Measurements from ENCODE around the gene LRRC71. TPM values are rescaled to one million over a fixed set of nuclear protein-coding genes. Genes with fewer than 3 reads are reported as not detected.
A peak's percentile ranks its signal among the peaks of the same experiment; 100 is the strongest.

LRRC71 gene
- total and polyA plus RNA-seq, 10 of the 15 experiments (the other 5 are each of a cell fraction or from before 2014, with no cell fraction given), result not detected

DNA sequence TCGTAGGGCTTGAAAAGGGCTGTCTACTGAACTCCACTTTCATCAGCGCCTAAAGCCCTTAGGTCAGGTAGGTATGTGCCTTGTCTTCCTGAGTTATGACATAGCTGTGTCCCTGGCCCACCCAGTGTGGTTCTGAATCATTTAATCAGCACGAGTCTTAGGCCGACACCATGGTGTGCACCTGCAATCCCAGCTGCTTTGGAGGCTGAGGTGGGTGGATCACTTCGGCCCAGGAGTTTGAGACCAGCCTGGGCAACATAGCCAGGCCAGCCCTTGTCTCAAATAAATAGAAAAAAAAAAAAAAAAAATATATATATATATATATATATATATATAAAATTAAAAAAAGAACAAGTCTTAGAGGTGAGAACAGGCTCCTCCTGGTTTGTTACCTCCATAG lies 15.8 kb downstream of the LRRC71 start (continued):
- TF ChIP-seq CTCF (IDR thresholded peaks at IDR 0.05 in 2 of 3, conservative IDR thresholded peaks at IDR 0.05 in 1 of 3; ENCODE audit: control insufficient read depth in 2 of 3, extremely low read depth in 1 of 3, insufficient read depth in 1 of 3, low read depth in 3 of 3, low read length in 3 of 3) (no peak), PAX5 (IDR thresholded peaks at IDR 0.05; ENCODE audit: borderline replicate concordance, low read depth, low read length) (no peak), EZH2 (IDR thresholded peaks at IDR 0.05; ENCODE audit: borderline replicate concordance, control insufficient read depth, low read depth, low read length) (no peak), ZNF24 (IDR thresholded peaks at IDR 0.05) (no peak)

DNA sequence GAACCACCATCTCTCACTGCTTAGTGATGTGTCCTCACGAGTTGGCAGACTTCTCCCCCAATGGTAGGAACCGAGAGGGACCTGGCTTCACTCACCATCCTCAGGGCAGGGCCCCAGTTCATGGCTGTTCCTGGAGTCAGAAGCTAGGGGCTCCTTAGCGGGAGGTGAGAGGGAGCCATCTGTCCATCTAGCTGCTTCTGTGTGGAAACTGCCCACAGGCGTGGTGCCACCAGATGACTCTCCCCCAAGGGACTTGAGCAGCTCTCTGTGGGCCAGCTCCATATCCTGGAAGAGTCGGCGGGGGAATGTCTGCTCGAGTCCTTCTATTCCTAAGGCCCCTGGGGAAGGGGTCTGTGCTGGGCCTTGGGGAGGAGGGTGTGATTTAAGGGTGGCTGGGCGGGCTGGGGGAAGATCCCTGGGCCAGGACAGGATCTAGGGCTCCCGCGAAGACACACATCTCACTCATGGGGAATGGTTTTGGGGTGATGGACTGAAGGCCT lies 16.3 kb downstream of the LRRC71 start:
- no peaks in the 10 kb centered on the region for H3K9me3 ChIP-seq (replicated peaks; ENCODE audit: control insufficient read depth, insufficient read depth, low read length)
- no peak overlapping the region for H3K4me2 ChIP-seq (ENCODE audit: control insufficient read depth, insufficient read depth)
- H3K4me1 ChIP-seq (ENCODE audit: control insufficient read depth, insufficient read depth, low read length), result no peaks in the 10 kb centered on the region; the same call in 1 of the 2 replicates
- TF ChIP-seq MXI1 (IDR thresholded peaks at IDR 0.05; ENCODE audit: low read depth, low read length) (no peak), MEF2A (IDR thresholded peaks at IDR 0.05; ENCODE audit: insufficient read depth, low read depth, low read length) (no peak), MEF2B (IDR thresholded peaks at IDR 0.05; ENCODE audit: partially characterized antibody, poor library complexity, severe bottlenecking) (peak; percentile 29), RFX5 (IDR thresholded peaks at IDR 0.05; ENCODE audit: low read depth, low read length) (no peak), GABPA (IDR thresholded peaks at IDR 0.05; ENCODE audit: low read depth) (no peak), USF1 (IDR thresholded peaks at IDR 0.05; ENCODE audit: borderline replicate concordance, extremely low read length, insufficient read depth, low read depth, low read length) (no peak), POLR2AphosphoS2 (IDR thresholded peaks at IDR 0.05; ENCODE audit: low read depth, low read length) (no peak)
- peaks cover 0 to 3% of the 10 kb centered on the region in 2 experiments; a peak in 2 of 4 replicates for H3K36me3 ChIP-seq (ENCODE audit: control insufficient read depth in 2 of 2, insufficient read depth in 2 of 2, low read length in 1 of 2)
- intact Hi-C loops (cut with micrococcal nuclease; ENCODE audit: unreplicated experiment), result no loop called here
- no peak for DNase-seq (ENCODE audit: low read depth, low spot score)
- H3K9ac ChIP-seq (ENCODE audit: control insufficient read depth, insufficient read depth, low read length), result no peak overlapping the region
- ChIA-PET POLR2A (interaction anchor here (1.2 kb wide), 1 partner anchor 28 kb away, joined by 3 read pairs; no protein-coding TSS in a partner anchor), RAD21 (ENCODE audit: unreplicated experiment) (interaction anchor here (1.1 kb wide), 1 partner anchor 138 kb away, joined by 3 read pairs; no protein-coding TSS in a partner anchor), CTCF (interaction anchor here (1.0 to 1.3 kb wide), 4 partner anchors 10 to 137 kb away, joined by 3 to 6 read pairs (median 4); no protein-coding TSS in a partner anchor), SMC1A (ENCODE audit: uncharacterized antibody, unreplicated experiment) (no interaction called here)
- H3K27me3 ChIP-seq (replicated peaks in 1 of 2; ENCODE audit: control insufficient read depth in 2 of 2, insufficient read depth in 2 of 2, low read length in 1 of 2), result no peaks in the 10 kb centered on the region
- no peaks in the 10 kb centered on the region for H4K20me1 ChIP-seq (ENCODE audit: control insufficient read depth, insufficient read depth)
- FAIRE-seq, result no peak
- H2AFZ ChIP-seq (ENCODE audit: control insufficient read depth, low read depth, low read length), result no peak overlapping the region
- ATAC-seq, result peak; percentile 46
- no TSS peak for BruUV-seq (replicated peaks)
- H3K4me3 ChIP-seq, result no peak overlapping the region
- 44% methylated on average over 9 of the region's 10 CpGs for WGBS (ENCODE audit: insufficient coverage, insufficient replicate concordance, low lambda C conversion rate, missing lambda C conversion rate)
- H3K79me2 ChIP-seq (ENCODE audit: control insufficient read depth, insufficient read depth, low read length), result no peaks in the 10 kb centered on the region
- in situ Hi-C loops (cut with MboI), result no loop called here
- H3K27ac ChIP-seq (ENCODE audit: control insufficient read depth, insufficient read depth), result no peak overlapping the region

All from GM12878 (cell line).